Measurements from ENCODE around the gene CASTOR2. TPM values are rescaled to one million over a fixed set of nuclear protein-coding genes. Genes with fewer than 3 reads are reported as not detected.
A peak's percentile ranks its signal among the peaks of the same experiment; 100 is the strongest.
"Not testable (repeated sequence)": the region's sequence is repeated elsewhere in the genome, so short reads cannot be mapped to it uniquely, and the experiment has no call there.

CASTOR2 gene
- total RNA-seq, 1 donor from 2014 or later, result 11.9 TPM

DNA sequence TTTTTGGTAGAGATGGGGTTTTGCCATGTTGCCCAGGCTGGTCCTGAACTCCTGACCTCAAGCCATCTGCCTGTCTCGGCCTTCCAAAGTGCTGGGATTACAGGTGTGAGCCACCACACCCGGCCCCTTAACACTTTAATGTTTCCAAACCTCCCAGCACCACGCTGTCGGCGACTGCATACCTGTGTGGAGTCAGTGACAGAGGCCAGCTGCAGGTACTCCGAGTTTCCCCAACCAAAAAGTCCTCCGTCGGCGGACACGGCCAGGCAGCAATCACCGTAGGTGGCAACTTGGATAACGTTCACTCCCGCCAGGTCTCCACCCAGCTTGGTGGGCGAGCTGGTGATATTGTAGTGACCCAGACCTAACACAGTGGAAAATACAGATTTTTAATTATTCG, 93.9 kb downstream of the CASTOR2 start:
- H3K36me3 ChIP-seq, result peaks cover 96% of the 10 kb centered on the region
- H3K4me1 ChIP-seq, result peaks cover 6% of the 10 kb centered on the region
- H3K27me3 ChIP-seq, result no peaks in the 10 kb centered on the region
- no peak overlapping the region for H3K27ac ChIP-seq
- no peak for DNase-seq
- no peaks in the 10 kb centered on the region for H3K9me3 ChIP-seq
- no peak for ATAC-seq
- TF ChIP-seq, protein P1, sequence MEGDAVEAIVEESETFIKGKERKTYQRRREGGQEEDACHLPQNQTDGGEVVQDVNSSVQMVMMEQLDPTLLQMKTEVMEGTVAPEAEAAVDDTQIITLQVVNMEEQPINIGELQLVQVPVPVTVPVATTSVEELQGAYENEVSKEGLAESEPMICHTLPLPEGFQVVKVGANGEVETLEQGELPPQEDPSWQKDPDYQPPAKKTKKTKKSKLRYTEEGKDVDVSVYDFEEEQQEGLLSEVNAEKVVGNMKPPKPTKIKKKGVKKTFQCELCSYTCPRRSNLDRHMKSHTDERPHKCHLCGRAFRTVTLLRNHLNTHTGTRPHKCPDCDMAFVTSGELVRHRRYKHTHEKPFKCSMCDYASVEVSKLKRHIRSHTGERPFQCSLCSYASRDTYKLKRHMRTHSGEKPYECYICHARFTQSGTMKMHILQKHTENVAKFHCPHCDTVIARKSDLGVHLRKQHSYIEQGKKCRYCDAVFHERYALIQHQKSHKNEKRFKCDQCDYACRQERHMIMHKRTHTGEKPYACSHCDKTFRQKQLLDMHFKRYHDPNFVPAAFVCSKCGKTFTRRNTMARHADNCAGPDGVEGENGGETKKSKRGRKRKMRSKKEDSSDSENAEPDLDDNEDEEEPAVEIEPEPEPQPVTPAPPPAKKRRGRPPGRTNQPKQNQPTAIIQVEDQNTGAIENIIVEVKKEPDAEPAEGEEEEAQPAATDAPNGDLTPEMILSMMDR (IDR thresholded peaks at IDR 0.05), result no peak
- H3K4me3 ChIP-seq, result no peak overlapping the region
- intact Hi-C loops (cut with DNase I), result no loop called here

- Histone ChIP-seq H3K4me3 (no peak overlapping the region), H3K27me3 (no peaks in the 10 kb centered on the region), H3K4me1 (no peaks in the 10 kb centered on the region), H3K9me3 (no peaks in the 10 kb centered on the region), H3K36me3 (peaks cover 95% of the 10 kb centered on the region), H3K27ac (no peak overlapping the region)
- no peak for DNase-seq
- intact Hi-C loops (cut with DNase I), result no loop called here
- ATAC-seq, result no peak
- TF ChIP-seq, protein P1 (IDR thresholded peaks at IDR 0.05), result no peak
Measured at GRCh38 chr7:75064291-75064690, 99.8 kb downstream of the CASTOR2 start.

DNA sequence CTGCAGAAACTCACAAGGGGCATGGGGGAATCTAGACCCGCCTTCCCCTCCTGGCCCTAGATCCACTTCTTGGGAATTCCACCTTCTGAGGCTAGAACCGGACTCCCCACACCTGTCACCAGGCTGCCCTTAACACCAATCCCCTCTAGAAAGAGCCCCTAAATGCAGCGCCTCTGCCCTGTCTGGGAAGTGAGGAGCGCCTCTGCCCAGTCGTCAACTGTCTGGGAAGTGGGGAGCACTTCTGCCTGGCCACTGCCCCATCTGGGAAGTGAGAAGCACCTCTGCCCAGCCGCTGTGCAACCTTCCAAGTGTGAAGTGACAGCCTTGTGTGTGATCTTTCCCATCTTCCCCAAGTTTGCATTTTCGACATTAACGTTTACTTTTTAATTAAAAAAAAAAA, 100.3 kb downstream of the CASTOR2 start:
- intact Hi-C loops (cut with DNase I), result no loop called here
- DNase-seq, result no peak
- peaks cover 95% of the 10 kb centered on the region for H3K36me3 ChIP-seq
- no peak overlapping the region for H3K4me3 ChIP-seq
- no peak overlapping the region for H3K27ac ChIP-seq
- ATAC-seq, result no peak
- TF ChIP-seq, protein P1 (IDR thresholded peaks at IDR 0.05), result no peak
- H3K27me3 ChIP-seq, result no peaks in the 10 kb centered on the region
- no peaks in the 10 kb centered on the region for H3K9me3 ChIP-seq
- H3K4me1 ChIP-seq, result no peaks in the 10 kb centered on the region

DNA sequence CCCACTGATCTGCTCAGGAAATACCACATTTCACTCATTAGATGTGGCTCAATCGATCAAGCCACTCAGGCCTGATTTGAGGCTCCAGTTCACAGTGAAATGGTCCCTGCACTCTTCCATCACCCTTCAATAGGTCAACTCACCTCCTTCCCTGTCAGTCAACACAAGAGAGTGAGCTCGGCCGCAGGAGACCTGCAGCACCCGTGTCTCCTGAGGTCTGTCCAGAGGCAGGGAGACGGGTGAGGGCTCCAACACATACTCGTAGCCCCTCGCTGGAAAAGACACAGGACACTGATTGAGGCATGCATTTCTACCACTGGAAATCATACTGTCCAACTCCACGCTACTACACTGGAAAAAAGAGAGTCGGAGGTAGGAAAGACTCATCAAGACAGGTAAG, 102.0 kb downstream of the CASTOR2 start:
- no peak overlapping the region for H3K4me3 ChIP-seq
- no peak overlapping the region for H3K27ac ChIP-seq
- TF ChIP-seq, protein P1 (IDR thresholded peaks at IDR 0.05), result no peak
- no peak for ATAC-seq
- intact Hi-C loops (cut with DNase I), result no loop called here
- H3K27me3 ChIP-seq, result no peaks in the 10 kb centered on the region
- no peaks in the 10 kb centered on the region for H3K4me1 ChIP-seq
- H3K9me3 ChIP-seq, result no peaks in the 10 kb centered on the region
- peak; percentile 47 for DNase-seq
- peaks cover 84% of the 10 kb centered on the region for H3K36me3 ChIP-seq

DNA sequence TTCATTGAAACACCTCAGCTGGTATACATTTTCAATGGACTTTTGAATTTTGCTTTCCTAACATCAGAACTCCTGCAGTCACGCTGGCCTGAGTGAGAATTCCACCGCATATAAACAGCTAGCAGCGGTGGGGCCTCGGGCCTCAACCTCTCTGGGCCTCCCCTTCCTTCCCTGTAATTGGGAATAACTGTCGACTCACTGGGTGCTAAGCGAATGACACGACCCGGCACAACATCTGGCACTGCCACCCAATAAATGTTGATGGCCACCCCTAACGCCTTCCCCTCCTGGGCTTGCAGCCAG, 108.4 kb downstream of the CASTOR2 start:
- H3K4me1 ChIP-seq, result peaks cover 9% of the 10 kb centered on the region
- H3K4me3 ChIP-seq, result peak overlapping the region; percentile 69
- peaks cover 25% of the 10 kb centered on the region for H3K36me3 ChIP-seq
- DNase-seq (no peak), ATAC-seq (peak; percentile 10)
- no peaks in the 10 kb centered on the region for H3K27me3 ChIP-seq
- TF ChIP-seq, protein P1 (IDR thresholded peaks at IDR 0.05), result no peak
- no peaks in the 10 kb centered on the region for H3K9me3 ChIP-seq
- H3K27ac ChIP-seq, result peak overlapping the region; percentile 93
- intact Hi-C loops (cut with DNase I), result no loop called here

DNA sequence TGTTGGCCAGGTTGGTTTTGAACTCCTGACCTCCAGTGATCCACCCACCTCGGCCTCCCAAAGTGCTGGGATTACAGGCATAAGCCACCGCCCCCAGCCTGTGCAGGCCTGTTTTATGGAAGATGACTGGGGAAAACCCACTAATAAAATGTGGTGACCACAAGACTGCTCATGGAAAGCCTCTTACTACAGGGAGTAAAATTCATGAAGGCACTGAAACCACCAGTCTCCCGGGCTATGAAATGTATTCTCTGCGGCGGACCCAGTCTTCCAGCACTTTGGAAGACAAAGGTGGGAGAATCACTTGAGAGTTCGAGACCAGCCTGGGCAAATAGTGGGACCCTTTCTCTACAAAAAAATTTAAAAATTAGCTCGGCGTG, 109.7 kb downstream of the CASTOR2 start:
- Histone ChIP-seq H3K36me3 (peaks cover 12% of the 10 kb centered on the region), H3K4me3 (peak overlapping the region; percentile 69), H3K27ac (peak overlapping the region; percentile 93)
- DNase-seq; ATAC-seq; intact Hi-C loops (cut with DNase I); H3K9me3 ChIP-seq; H3K4me1 ChIP-seq; H3K27me3 ChIP-seq: not testable (repeated sequence)

Other genes starting within 250 kb of the CASTOR2 start
- gene NCF1, start 190.7 kb upstream of the CASTOR2 start, total RNA-seq, result 32.8 TPM
- 22.2 TPM for gene GTF2IRD2, start 113.1 kb upstream of the CASTOR2 start, total RNA-seq
- gene RCC1L, start 109.1 kb downstream of the CASTOR2 start, total RNA-seq, result 33.1 TPM
- 46.5 TPM for gene GTF2IRD2B, start 127.9 kb downstream of the CASTOR2 start, total RNA-seq

Data from upper lobe of right lung (tissue), 1 donor.